Tibial artery (tissue), 4 donors: ENCODE measurements around the gene CCNC.

ENCODE experiments used
- DNase-seq, 2 donors: peaks; one replicate each; pipeline ENCODE4 v3.0.0-alpha.2; 2019
- H3K27ac ChIP-seq, 2 donors: fragments of 200-600 bp; sonication (generic) in 1 of 2; 1 replicate in 1 of 2; 2 replicates in 1 of 2; pipeline ENCODE4 v1.5.1; 2018 to 2019; ENCODE audit warnings: mild to moderate bottlenecking in 1 of 2
- H3K27me3 ChIP-seq, 2 donors: fragments of 200-600 bp; sonication (generic) in 1 of 2; one replicate each; pipeline versions ENCODE4 v1.5.1 to v1.6.0; 2016 to 2019
- H3K36me3 ChIP-seq, 3 donors: fragments of 200-600 bp; sonication (generic) in 2 of 3; one replicate each; pipeline ENCODE4 v1.5.1; 2016 to 2019; ENCODE audit warnings: mild to moderate bottlenecking in 2 of 3
- H3K4me1 ChIP-seq, 4 donors: fragments of 200-600 bp; sonication (generic) in 2 of 4; 1 replicate in 3 of 4; 2 replicates in 1 of 4; pipeline ENCODE4 v1.5.1; 2016 to 2019
- H3K4me3 ChIP-seq, 2 donors: fragments of 200-600 bp; sonication (generic) in 1 of 2; 1 replicate in 1 of 2; 2 replicates in 1 of 2; pipeline ENCODE4 v1.5.1; 2018 to 2019; ENCODE audit warnings: mild to moderate bottlenecking in 2 of 2
- H3K9me3 ChIP-seq, 3 donors: fragments of 200-600 bp; sonication (generic) in 1 of 3; one replicate each; pipeline ENCODE4 v1.5.1; 2016 to 2019
- CTCF ChIP-seq, 2 experiments: fragments of 200-600 bp in 1 of 2; fragments of 450-650 bp in 1 of 2; IDR thresholded peaks; one replicate each; pipeline ENCODE4 v1.5.1; 2017 to 2019; ENCODE audit warnings: antibody characterized with exemption in 2 of 2, mild to moderate bottlenecking in 1 of 2, moderate library complexity in 1 of 2
- intact Hi-C: fragments of 100-400 bp; cut with DNase I; formaldehyde crosslinking; loops from one replicate; pipeline ENCODE4 v1.15.0; 2023; ENCODE audit warnings: low total_unique reads

Gene CCNC

GRCh38 chr6:99547526-99547925, 20.9 kb downstream of the CCNC start:
- Histone ChIP-seq H3K36me3 (peaks cover 10 to 50% (median 35%) of the 10 kb centered on the region in 3 donors), H3K9me3 (no peaks in the 10 kb centered on the region), H3K4me1 (no peaks in the 10 kb centered on the region), H3K27ac (no peak overlapping the region), H3K27me3 (no peaks in the 10 kb centered on the region), H3K4me3 (no peak overlapping the region)
- intact Hi-C loops, result no loop called here
- no peak for DNase-seq
- TF ChIP-seq CTCF (IDR thresholded peaks at IDR 0.05), result no peak

- H3K4me3 ChIP-seq, result no peak overlapping the region
- intact Hi-C loops, result no loop called here
- peaks cover 10 to 55% (median 32%) of the 10 kb centered on the region in 3 donors for H3K36me3 ChIP-seq
- H3K27me3 ChIP-seq, result no peaks in the 10 kb centered on the region
- TF ChIP-seq CTCF (IDR thresholded peaks at IDR 0.05), result no peak
- H3K4me1 ChIP-seq, result no peaks in the 10 kb centered on the region
- H3K27ac ChIP-seq, result no peak overlapping the region
- no peak for DNase-seq
- no peaks in the 10 kb centered on the region for H3K9me3 ChIP-seq
These were observed 23.0 kb downstream of the CCNC start for GRCh38 chr6:99545442-99545841.

GRCh38 chr6:99543968-99544367, 24.5 kb downstream of the CCNC start:
- H3K27me3 ChIP-seq, result no peaks in the 10 kb centered on the region
- H3K36me3 ChIP-seq, result peaks cover 5 to 50% (median 32%) of the 10 kb centered on the region in 3 donors
- H3K9me3 ChIP-seq, result no peaks in the 10 kb centered on the region
- H3K27ac ChIP-seq, result no peak overlapping the region
- H3K4me1 ChIP-seq, result no peaks in the 10 kb centered on the region
- no peak for DNase-seq
- intact Hi-C loops, result no loop called here
- no peak for TF ChIP-seq CTCF (IDR thresholded peaks at IDR 0.05)
- H3K4me3 ChIP-seq, result no peak overlapping the region

GRCh38 chr6:99530627-99531026, 37.8 kb downstream of the CCNC start:
- Histone ChIP-seq H3K9me3 (no peaks in the 10 kb centered on the region), H3K27ac (no peak overlapping the region), H3K4me3 (no peak overlapping the region), H3K27me3 (no peaks in the 10 kb centered on the region), H3K36me3 (peaks cover 36 to 67% (median 58%) of the 10 kb centered on the region in 3 donors), H3K4me1 (peaks cover 0 to under 1% (median 0%) of the 10 kb centered on the region in 4 donors)
- intact Hi-C loops, result no loop called here
- DNase-seq, result no peak
- TF ChIP-seq CTCF (IDR thresholded peaks at IDR 0.05), result no peak

- H3K27ac ChIP-seq, result peak overlapping the region; percentile 94 to 95
- H3K4me3 ChIP-seq, result no peak overlapping the region
- peaks cover 0 to 6% (median 0%) of the 10 kb centered on the region in 3 donors for H3K36me3 ChIP-seq
- no peaks in the 10 kb centered on the region for H3K9me3 ChIP-seq
- no peak for TF ChIP-seq CTCF (IDR thresholded peaks at IDR 0.05)
- no peak for DNase-seq
- no peaks in the 10 kb centered on the region for H3K27me3 ChIP-seq
- intact Hi-C loops, result loop anchor here (5.0 kb wide), 1 partner anchor 45 kb away; the partner anchor contains the start of gene CCNC
- peaks cover 0 to 24% (median 17%) of the 10 kb centered on the region in 4 donors for H3K4me1 ChIP-seq
These were observed 45.9 kb downstream of the CCNC start for GRCh38 chr6:99522531-99522930.
